K562 (cell line): ENCODE results near the gene DNER. TPM values are rescaled to one million over a fixed set of nuclear protein-coding genes. Genes with fewer than 3 reads are reported as not detected.

ENCODE experiments used
- ATAC-seq: fragments of 200-7000 bp; cut with Tn5 transposase; 3 replicates; pipeline ENCODE4 v1.9.1; 2020; ENCODE audit warnings: moderate library complexity
- BruUV-seq: library from RNA; stranded (reverse); fragments of 400-500 nt; replicated peaks from 2 replicates; lab custom pipeline; 2021; lab: Mats Ljungman, UMichigan
- CTCF ChIA-PET: fragments of 300-600 bp; formaldehyde crosslinking; extraction: SDS; loops from one replicate; lab custom pipeline; 2021; ENCODE audit warnings: low intra/inter-chr PET ratio; lab: Yijun Ruan, JAX
- POLR2A ChIA-PET: fragments of 300-600, 350-650 bp; sonication (Branson Sonifier 250); formaldehyde crosslinking; extraction: SDS; loops from one replicate; lab custom pipeline; 2021; ENCODE audit warnings: antibody characterized with exemption, inconsistent platforms; lab: Yijun Ruan, JAX
- DNase-seq, 4 experiments: peaks; one replicate each; pipeline versions ENCODE4 v3.0.0 to v3.0.0-alpha.2; 2011 to 2018; ENCODE audit warnings: low spot score in 3 of 4, mixed read lengths in 3 of 4; ENCODE audit errors: extremely low read depth in 1 of 4
- FAIRE-seq: peaks from 2 replicates; lab custom pipeline; 2011; peaks lifted over from hg19 to GRCh38; lab: Jason Lieb, UNC
- H2AFZ ChIP-seq: 2 replicates; pipeline ENCODE4 v1.6.0; 2011; ENCODE audit warnings: low read depth, low read length, control low read depth, inconsistent platforms
- H3K27ac ChIP-seq: fragments of 200-600 bp; 3 replicates; pipeline ENCODE4 v1.8.0; 2011; ENCODE audit warnings: low read depth, mild to moderate bottlenecking, control low read depth, inconsistent platforms, low read length, moderate library complexity, mixed read lengths; ENCODE audit errors: extremely low read depth
- H3K27me3 ChIP-seq, 2 experiments: fragments of 300-600 bp in 1 of 2; 2 replicates in 1 of 2; 3 replicates in 1 of 2; pipeline versions ENCODE4 v1.6.0 to v1.8.0; 2011; ENCODE audit warnings: inconsistent platforms in 2 of 2, low read length in 2 of 2, mild to moderate bottlenecking in 1 of 2, mixed read lengths in 1 of 2, moderate library complexity in 1 of 2; ENCODE audit not compliant: control insufficient read depth in 2 of 2, insufficient read depth in 2 of 2
- H3K36me3 ChIP-seq: fragments of 300-600 bp; 3 replicates; pipeline ENCODE4 v1.8.0; 2011; ENCODE audit warnings: mild to moderate bottlenecking, low read length, inconsistent platforms; ENCODE audit not compliant: control insufficient read depth, insufficient read depth
- H3K4me1 ChIP-seq, 2 experiments: fragments of 200-600 bp in 1 of 2; replicated peaks in 1 of 2; 2 replicates in 1 of 2; 3 replicates in 1 of 2; pipeline versions ENCODE4 v1.5.1 to v1.8.0; 2011; ENCODE audit warnings: inconsistent platforms in 2 of 2, low read length in 2 of 2, mild to moderate bottlenecking in 1 of 2, mixed read lengths in 1 of 2, moderate library complexity in 1 of 2; ENCODE audit not compliant: control insufficient read depth in 2 of 2, insufficient read depth in 2 of 2
- H3K4me2 ChIP-seq: 2 replicates; pipeline ENCODE4 v1.6.1; 2011; ENCODE audit warnings: low read length, control low read depth, inconsistent platforms, mixed read lengths; ENCODE audit not compliant: insufficient read depth
- H3K4me3 ChIP-seq: fragments of 200-600 bp; sonication (generic), shearing (Covaris generic); 2 replicates; pipeline ENCODE4 v1.5.1; 2016; ENCODE audit warnings: control low read depth, inconsistent platforms
- H3K79me2 ChIP-seq: fragments of 200-600 bp; 3 replicates; pipeline ENCODE4 v1.8.0; 2011; ENCODE audit warnings: low read length, inconsistent platforms; ENCODE audit not compliant: control insufficient read depth, insufficient read depth
- H3K9ac ChIP-seq, 2 experiments: 2 replicates each; pipeline versions ENCODE4 v1.6.0 to v1.6.1; 2011; ENCODE audit warnings: low read depth in 2 of 2, low read length in 2 of 2, control low read depth in 1 of 2, inconsistent platforms in 1 of 2, mild to moderate bottlenecking in 1 of 2, mixed read lengths in 1 of 2; ENCODE audit not compliant: insufficient read depth in 1 of 2
- H3K9me1 ChIP-seq: one replicate; pipeline ENCODE4 v1.6.0; 2011; ENCODE audit warnings: inconsistent platforms, mild to moderate bottlenecking, low read length, moderate library complexity; ENCODE audit not compliant: control insufficient read depth, insufficient read depth
- H3K9me3 ChIP-seq: replicated peaks from 2 replicates; pipeline ENCODE4 v1.5.1; 2011; ENCODE audit warnings: low read depth, low read length, inconsistent platforms; ENCODE audit not compliant: control insufficient read depth, insufficient read depth
- H4K20me1 ChIP-seq: replicated peaks from 2 replicates; pipeline ENCODE4 v1.6.1; 2011; ENCODE audit warnings: low read length, inconsistent platforms, mixed read lengths; ENCODE audit not compliant: control insufficient read depth, insufficient read depth
- DMBX1 ChIP-seq: fragments of 250-450 bp; sonication (Bioruptor Pico); IDR thresholded peaks from 2 replicates; pipeline ENCODE4 v1.8.0; 2022; ENCODE audit warnings: inconsistent platforms, mild to moderate bottlenecking, moderate library complexity, borderline replicate concordance
- EZH2 ChIP-seq: IDR thresholded peaks from 2 replicates; pipeline ENCODE4 v1.6.1; 2012; ENCODE audit warnings: low read depth, mild to moderate bottlenecking, inconsistent platforms, low read length, borderline replicate concordance
- FOXA1 ChIP-seq: fragments of 450-650 bp; IDR thresholded peaks from 2 replicates; pipeline ENCODE4 v1.6.1; 2016; ENCODE audit warnings: mild to moderate bottlenecking, borderline replicate concordance
- HCFC1 ChIP-seq: IDR thresholded peaks from 2 replicates; pipeline ENCODE4 v1.6.1; 2012; ENCODE audit warnings: low read depth, low read length, improper control_type of control experiment
- ILF3 ChIP-seq: fragments of 450-650 bp; IDR thresholded peaks from 2 replicates; pipeline ENCODE4 v1.6.1; 2018; ENCODE audit warnings: antibody characterized with exemption, mild to moderate bottlenecking, moderate library complexity, borderline replicate concordance
- NFIC ChIP-seq: fragments of 450-650 bp; IDR thresholded peaks from 2 replicates; pipeline ENCODE4 v1.6.1; 2017; ENCODE audit warnings: mild to moderate bottlenecking, inconsistent platforms
- POLR2B ChIP-seq: fragments of 450-650 bp; IDR thresholded peaks from 2 replicates; pipeline ENCODE4 v1.6.1; 2018; ENCODE audit warnings: low read depth; ENCODE audit not compliant: partially characterized antibody
- THRB ChIP-seq: fragments of 450-650 bp; formaldehyde crosslinking; conservative IDR thresholded peaks from 2 replicates; pipeline ENCODE4 v1.4.0; 2022; ENCODE audit warnings: mild to moderate bottlenecking, missing genetic modification characterization
- ZBTB8A ChIP-seq: fragments of 450-650 bp; IDR thresholded peaks from 2 replicates; pipeline ENCODE4 v1.6.1; 2018; ENCODE audit warnings: mild to moderate bottlenecking, moderate library complexity; ENCODE audit not compliant: partially characterized antibody
- WGBS: fragments of 100-300 bp; shearing (Covaris generic); methylation state at CpG from one replicate; pipeline ENCODE4 v1.1.6; 2016; ENCODE audit warnings: low coverage, mixed read lengths; ENCODE audit not compliant: insufficient coverage; ENCODE audit errors: missing lambda C conversion rate; 5-methylcytosine and 5-hydroxymethylcytosine counted together
- in situ Hi-C: fragments of 300-500 bp; cut with MboI; formaldehyde crosslinking; loops from 4 replicates; pipeline ENCODE4 v1.15.0; 2018; ENCODE audit warnings: inconsistent platforms, mixed read lengths
- intact Hi-C: fragments of 100-400 bp; cut with micrococcal nuclease; formaldehyde crosslinking; loops from 2 replicates; pipeline ENCODE4 v1.14.2; 2022
- polyA plus RNA-seq, 8 experiments: library from polyadenylated mRNA; depleted of rRNA in 4 of 8; stranded (reverse) in 5 of 8; unstranded in 3 of 8; fragments of >200 nt; fragmentation: Nextera tagmentation in 2 of 8; fragmentation: Illumina TruSeq in 1 of 8; extraction: Ambion mirVana in 2 of 8; extraction: Trizol in 1 of 8; gene quantifications; 2 replicates each; pipeline versions ENCODE4 v1.2.1 to v1.2.3, GENCODE V29; 2011 to 2014; ENCODE audit warnings: inconsistent platforms in 1 of 8, missing spikeins in 1 of 8
- total RNA-seq, 7 experiments: library from RNA; depleted of rRNA in 6 of 7; stranded (reverse); fragments of >200 nt in 6 of 7; fragmentation: Illumina TruSeq in 2 of 7; extraction: Trizol in 2 of 7; gene quantifications; 2 replicates each; pipeline versions ENCODE4 v1.2.1 to v1.2.3, GENCODE V29; 2011 to 2021; ENCODE audit warnings: low replicate concordance in 1 of 7
- TF ChIP-seq, protein P1 (sequence below): fragments of 250-450 bp; sonication (Bioruptor Pico); IDR thresholded peaks from 2 replicates; pipeline ENCODE4 v1.5.0; 2022; ENCODE audit warnings: mild to moderate bottlenecking
- TF ChIP-seq, protein P2 (sequence below): sonication (generic); formaldehyde crosslinking; IDR thresholded peaks from 2 replicates; pipeline ENCODE4 v1.8.0; 2022; ENCODE audit warnings: mild to moderate bottlenecking, missing genetic modification reagents

Gene DNER
- total and polyA plus RNA-seq, 9 of the 15 experiments (the other 6 are each of a cell fraction or from before 2014, with no cell fraction given), result not detected

DNA sequence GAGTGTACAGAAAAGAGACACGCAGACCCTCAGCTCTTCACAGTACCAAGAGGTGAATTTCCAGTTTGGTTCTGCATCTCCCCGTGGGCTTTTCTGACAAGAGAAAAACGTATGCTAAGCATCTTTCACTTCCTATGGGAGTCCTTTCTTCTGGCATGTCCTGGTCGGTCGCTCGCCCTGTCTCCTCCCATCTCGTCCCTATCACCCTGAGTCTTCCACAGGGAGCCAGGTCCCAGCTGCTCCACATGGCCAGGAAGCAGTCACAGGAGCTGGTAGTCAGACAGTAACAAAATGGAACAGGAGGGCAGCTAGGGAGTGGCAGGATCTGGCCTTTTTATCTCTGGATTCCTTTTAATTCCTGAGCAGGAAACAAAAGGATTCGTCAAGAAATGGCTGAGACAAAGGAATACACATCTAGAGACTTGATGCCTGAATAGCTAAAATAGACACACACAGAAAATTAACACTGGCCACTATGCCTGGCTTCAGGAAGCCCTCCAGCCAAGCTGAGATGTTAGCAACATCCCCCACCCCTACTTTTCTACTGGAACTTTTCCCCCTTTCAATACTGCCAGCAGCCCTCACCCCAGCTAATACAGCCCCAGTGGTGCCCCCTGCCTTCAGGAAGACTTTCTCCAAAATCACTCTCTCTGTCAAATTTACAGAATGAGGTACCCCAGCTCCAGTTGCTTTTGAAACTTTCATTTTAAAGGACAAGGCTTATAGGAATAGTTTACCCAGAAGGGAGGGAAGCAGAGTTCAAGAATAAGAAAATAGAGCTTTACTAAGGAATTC, 136.1 kb downstream of the DNER start (continued):
- no peak for TF ChIP-seq DMBX1
- TF ChIP-seq FOXA1, result no peak
- TF ChIP-seq, protein P1, sequence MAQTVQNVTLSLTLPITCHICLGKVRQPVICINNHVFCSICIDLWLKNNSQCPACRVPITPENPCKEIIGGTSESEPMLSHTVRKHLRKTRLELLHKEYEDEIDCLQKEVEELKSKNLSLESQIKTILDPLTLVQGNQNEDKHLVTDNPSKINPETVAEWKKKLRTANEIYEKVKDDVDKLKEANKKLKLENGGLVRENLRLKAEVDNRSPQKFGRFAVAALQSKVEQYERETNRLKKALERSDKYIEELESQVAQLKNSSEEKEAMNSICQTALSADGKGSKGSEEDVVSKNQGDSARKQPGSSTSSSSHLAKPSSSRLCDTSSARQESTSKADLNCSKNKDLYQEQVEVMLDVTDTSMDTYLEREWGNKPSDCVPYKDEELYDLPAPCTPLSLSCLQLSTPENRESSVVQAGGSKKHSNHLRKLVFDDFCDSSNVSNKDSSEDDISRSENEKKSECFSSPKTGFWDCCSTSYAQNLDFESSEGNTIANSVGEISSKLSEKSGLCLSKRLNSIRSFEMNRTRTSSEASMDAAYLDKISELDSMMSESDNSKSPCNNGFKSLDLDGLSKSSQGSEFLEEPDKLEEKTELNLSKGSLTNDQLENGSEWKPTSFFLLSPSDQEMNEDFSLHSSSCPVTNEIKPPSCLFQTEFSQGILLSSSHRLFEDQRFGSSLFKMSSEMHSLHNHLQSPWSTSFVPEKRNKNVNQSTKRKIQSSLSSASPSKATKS, result no peak
- TF ChIP-seq POLR2B, result no peak
- TF ChIP-seq ZBTB8A, result no peak
- no peak for TF ChIP-seq HCFC1
- TF ChIP-seq NFIC, result no peak

- H3K79me2 ChIP-seq, result no peaks in the 10 kb centered on the region
- FAIRE-seq (no peak), ATAC-seq (no peak), DNase-seq (no peak)
- H3K4me2 ChIP-seq, result no peak overlapping the region
- ChIA-PET POLR2A (no interaction called here), CTCF (no interaction called here)
- H3K27ac ChIP-seq, result no peak overlapping the region
- H3K4me3 ChIP-seq, result no peak overlapping the region
- in situ Hi-C loops, result loop anchor here (5.0 kb wide), 1 partner anchor 38 kb away; no protein-coding TSS in a partner anchor
- no peaks in the 10 kb centered on the region for H3K4me1 ChIP-seq
- H3K36me3 ChIP-seq, result no peaks in the 10 kb centered on the region
- no peaks in the 10 kb centered on the region for H4K20me1 ChIP-seq
- H3K27me3 ChIP-seq, result no peaks in the 10 kb centered on the region
- 0% methylated on average over 4 of the region's 4 CpGs for WGBS
- H3K9me1 ChIP-seq, result no peaks in the 10 kb centered on the region
- TF ChIP-seq, protein P2, sequence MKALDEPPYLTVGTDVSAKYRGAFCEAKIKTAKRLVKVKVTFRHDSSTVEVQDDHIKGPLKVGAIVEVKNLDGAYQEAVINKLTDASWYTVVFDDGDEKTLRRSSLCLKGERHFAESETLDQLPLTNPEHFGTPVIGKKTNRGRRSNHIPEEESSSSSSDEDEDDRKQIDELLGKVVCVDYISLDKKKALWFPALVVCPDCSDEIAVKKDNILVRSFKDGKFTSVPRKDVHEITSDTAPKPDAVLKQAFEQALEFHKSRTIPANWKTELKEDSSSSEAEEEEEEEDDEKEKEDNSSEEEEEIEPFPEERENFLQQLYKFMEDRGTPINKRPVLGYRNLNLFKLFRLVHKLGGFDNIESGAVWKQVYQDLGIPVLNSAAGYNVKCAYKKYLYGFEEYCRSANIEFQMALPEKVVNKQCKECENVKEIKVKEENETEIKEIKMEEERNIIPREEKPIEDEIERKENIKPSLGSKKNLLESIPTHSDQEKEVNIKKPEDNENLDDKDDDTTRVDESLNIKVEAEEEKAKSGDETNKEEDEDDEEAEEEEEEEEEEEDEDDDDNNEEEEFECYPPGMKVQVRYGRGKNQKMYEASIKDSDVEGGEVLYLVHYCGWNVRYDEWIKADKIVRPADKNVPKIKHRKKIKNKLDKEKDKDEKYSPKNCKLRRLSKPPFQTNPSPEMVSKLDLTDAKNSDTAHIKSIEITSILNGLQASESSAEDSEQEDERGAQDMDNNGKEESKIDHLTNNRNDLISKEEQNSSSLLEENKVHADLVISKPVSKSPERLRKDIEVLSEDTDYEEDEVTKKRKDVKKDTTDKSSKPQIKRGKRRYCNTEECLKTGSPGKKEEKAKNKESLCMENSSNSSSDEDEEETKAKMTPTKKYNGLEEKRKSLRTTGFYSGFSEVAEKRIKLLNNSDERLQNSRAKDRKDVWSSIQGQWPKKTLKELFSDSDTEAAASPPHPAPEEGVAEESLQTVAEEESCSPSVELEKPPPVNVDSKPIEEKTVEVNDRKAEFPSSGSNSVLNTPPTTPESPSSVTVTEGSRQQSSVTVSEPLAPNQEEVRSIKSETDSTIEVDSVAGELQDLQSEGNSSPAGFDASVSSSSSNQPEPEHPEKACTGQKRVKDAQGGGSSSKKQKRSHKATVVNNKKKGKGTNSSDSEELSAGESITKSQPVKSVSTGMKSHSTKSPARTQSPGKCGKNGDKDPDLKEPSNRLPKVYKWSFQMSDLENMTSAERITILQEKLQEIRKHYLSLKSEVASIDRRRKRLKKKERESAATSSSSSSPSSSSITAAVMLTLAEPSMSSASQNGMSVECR (CRISPR knock-in tag), result no peak
- no peak for TF ChIP-seq ILF3
- no peak for TF ChIP-seq THRB (CRISPR knock-in tag)
- no peak for TF ChIP-seq EZH2
- H2AFZ ChIP-seq, result no peak overlapping the region
- no peak overlapping the region for H3K9ac ChIP-seq
- no peaks in the 10 kb centered on the region for H3K9me3 ChIP-seq
- intact Hi-C loops, result no loop called here
- BruUV-seq, result no TSS peak
These were observed 138.6 kb downstream of the DNER start for GRCh38 chr2:229575569-229576315.
